ENCODE results near the gene TUBB2A. TPM values are rescaled to one million over a fixed set of nuclear protein-coding genes. Genes with fewer than 3 reads are reported as not detected.

TUBB2A gene
- total RNA-seq, 2 experiments from 2014 or later: 24.8 to 42.1 TPM

DNA sequence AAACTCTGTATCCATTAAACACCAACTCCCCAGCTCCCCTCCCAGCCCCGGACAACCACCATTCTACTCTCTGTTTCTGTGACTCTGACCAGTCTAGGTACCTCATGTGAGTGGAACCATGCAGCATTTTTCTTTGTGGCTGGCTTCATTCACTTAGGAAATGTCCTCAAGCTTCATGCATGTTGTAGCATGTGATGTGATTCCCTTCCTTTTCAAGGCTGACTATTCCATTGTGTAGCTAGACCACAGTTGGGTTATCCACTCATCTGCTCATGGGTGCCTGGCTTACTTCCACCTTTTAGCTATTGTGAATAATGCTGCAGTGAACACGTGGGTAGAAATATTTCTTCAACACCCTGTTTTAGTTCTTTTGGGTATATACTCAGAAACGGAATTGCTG lies 47.6 kb downstream of the TUBB2A start:
- Histone ChIP-seq H3K79me2 (ENCODE audit: insufficient read depth, low read depth, low read length) (no peaks in the 10 kb centered on the region), H3K36me3 (ENCODE audit: insufficient read depth, low read length) (peaks cover 78% of the 10 kb centered on the region), H4K20me1 (ENCODE audit: insufficient read depth, low read length) (no peaks in the 10 kb centered on the region), H3K27ac (ENCODE audit: low read depth, low read length, poor library complexity, severe bottlenecking) (no peak overlapping the region), H3K4me1 (ENCODE audit: insufficient read depth, low read length, poor library complexity, severe bottlenecking) (no peaks in the 10 kb centered on the region), H3K9me3 (ENCODE audit: low read length) (no peaks in the 10 kb centered on the region), H2AFZ (ENCODE audit: low read length) (no peak overlapping the region), H3K4me3 (ENCODE audit: low read depth, low read length, poor library complexity, severe bottlenecking) (no peak overlapping the region), H3K4me2 (ENCODE audit: low read length) (no peak overlapping the region), H3K9me2 (ENCODE audit: insufficient read depth, low read length) (no peaks in the 10 kb centered on the region)
- intact Hi-C loops (cut with micrococcal nuclease; ENCODE audit: unreplicated experiment): no loop called here
- DNase-seq (ENCODE audit: low spot score): no peak
- ChIA-PET POLR2A (interaction anchor here (0.7 kb wide), 1 partner anchor 31 kb away, joined by 3 read pairs; no protein-coding TSS in a partner anchor), CTCF (ENCODE audit: unreplicated experiment) (no interaction called here)
- BruUV-seq (replicated peaks): no TSS peak
- TF ChIP-seq EZH2phosphoT487 (IDR thresholded peaks at IDR 0.05; ENCODE audit: borderline replicate concordance, low read depth, low read length): no peak

- Histone ChIP-seq H3K4me3 (ENCODE audit: low read depth, low read length, poor library complexity, severe bottlenecking) (no peak overlapping the region), H2AFZ (ENCODE audit: low read length) (no peak overlapping the region), H3K9me2 (ENCODE audit: insufficient read depth, low read length) (no peaks in the 10 kb centered on the region), H3K27ac (ENCODE audit: low read depth, low read length, poor library complexity, severe bottlenecking) (no peak overlapping the region), H3K36me3 (ENCODE audit: insufficient read depth, low read length) (peaks cover 79% of the 10 kb centered on the region), H4K20me1 (ENCODE audit: insufficient read depth, low read length) (no peaks in the 10 kb centered on the region), H3K79me2 (ENCODE audit: insufficient read depth, low read depth, low read length) (no peaks in the 10 kb centered on the region), H3K4me2 (ENCODE audit: low read length) (no peak overlapping the region), H3K4me1 (ENCODE audit: insufficient read depth, low read length, poor library complexity, severe bottlenecking) (no peaks in the 10 kb centered on the region), H3K9me3 (ENCODE audit: low read length) (no peaks in the 10 kb centered on the region)
- no peak for TF ChIP-seq EZH2phosphoT487 (IDR thresholded peaks at IDR 0.05; ENCODE audit: borderline replicate concordance, low read depth, low read length)
- intact Hi-C loops (cut with micrococcal nuclease; ENCODE audit: unreplicated experiment): no loop called here
- CTCF ChIA-PET (ENCODE audit: unreplicated experiment): no interaction called here
- POLR2A ChIA-PET: interaction anchor here (1.0 kb wide), 1 partner anchor 34 kb away, joined by 4 read pairs; no protein-coding TSS in a partner anchor
- no peak for DNase-seq (ENCODE audit: low spot score)
- no TSS peak for BruUV-seq (replicated peaks)
Observed at GRCh38 chr6:3108746-3109414, 48.5 kb downstream of the TUBB2A start.

Other genes starting within 250 kb of the TUBB2A start
- not detected in 2 replicates for gene SERPINB6, start 186.0 kb downstream of the TUBB2A start, total RNA-seq (2014; rRNA removed; shearing (Covaris generic))
- 8.9 and 13.2 TPM in 2 replicates for gene SERPINB6, start 186.0 kb downstream of the TUBB2A start, total RNA-seq (2022)
- gene NQO2, start 157.7 kb downstream of the TUBB2A start, total RNA-seq (2014; rRNA removed; shearing (Covaris generic)): 8.4 and 11.1 TPM in 2 replicates
- gene NQO2, start 157.7 kb downstream of the TUBB2A start, total RNA-seq (2022): 9.9 and 12.2 TPM in 2 replicates
- 6.1 and 7.5 TPM in 2 replicates for gene RIPK1, start 89.0 kb downstream of the TUBB2A start, total RNA-seq (2014; rRNA removed; shearing (Covaris generic))
- gene RIPK1, start 89.0 kb downstream of the TUBB2A start, total RNA-seq (2022): 8.3 and 8.4 TPM in 2 replicates
- gene BPHL, start 38.8 kb downstream of the TUBB2A start, total RNA-seq (2014; rRNA removed; shearing (Covaris generic)): 9.7 and 12.3 TPM in 2 replicates
- 17.5 and 20.9 TPM in 2 replicates for gene BPHL, start 38.8 kb downstream of the TUBB2A start, total RNA-seq (2022)
- gene TUBB2B, start 70.1 kb upstream of the TUBB2A start, total RNA-seq (2014; rRNA removed; shearing (Covaris generic)): not detected in 2 replicates
- gene TUBB2B, start 70.1 kb upstream of the TUBB2A start, total RNA-seq (2022): 0.27 and 0.33 TPM in 2 replicates
- gene PSMG4, start 101.4 kb upstream of the TUBB2A start, total RNA-seq (2014; rRNA removed; shearing (Covaris generic)): 58.3 and 65.4 TPM in 2 replicates
- 43.3 and 48.9 TPM in 2 replicates for gene PSMG4, start 101.4 kb upstream of the TUBB2A start, total RNA-seq (2022)

Measured in OCI-LY7 (cell line).